ENCODE data around the gene FXYD5. TPM values are rescaled to one million over a fixed set of nuclear protein-coding genes. Genes with fewer than 3 reads are reported as not detected.

Gene FXYD5
- total RNA-seq, 4 donors from 2014 or later, result 5.2 to 23.3 (median 14.3) TPM

DNA sequence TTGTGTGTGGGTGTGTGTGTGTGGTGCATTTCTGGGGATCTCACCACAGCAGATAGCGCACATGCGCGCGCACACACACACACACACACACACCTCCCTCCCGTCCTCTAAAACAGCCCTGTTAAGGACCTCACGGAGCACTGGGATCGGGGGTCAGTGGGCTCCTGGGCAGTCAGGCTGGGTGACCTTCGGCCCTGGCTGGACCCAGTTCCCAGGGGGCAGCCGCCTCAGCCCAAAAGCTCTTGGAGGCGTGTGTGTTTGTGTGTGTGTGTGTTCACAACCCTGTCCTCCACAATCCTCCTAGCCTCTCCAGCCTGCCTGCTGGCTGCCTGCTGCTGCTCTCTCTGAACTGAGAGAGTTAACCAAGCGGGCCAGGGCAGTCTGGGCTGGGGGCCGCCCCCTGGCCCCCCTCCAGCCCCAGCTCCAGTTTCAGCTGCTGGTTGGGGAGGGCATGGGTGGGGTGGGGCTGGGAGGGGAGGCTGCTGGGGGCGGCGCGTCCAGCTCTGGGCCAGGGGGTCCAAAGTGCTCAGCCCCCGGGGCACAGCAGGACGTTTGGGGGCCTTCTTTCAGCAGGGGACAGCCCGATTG is 16.1 kb upstream of the FXYD5 start, which contains the start of gene FXYD1:
TSS of gene FXYD1 (plus strand) at position 520 of the 588 bp plus-strand sequence. CDS start 1,256 bp downstream, outside the sequence.
- Histone ChIP-seq H3K27me3 (no peaks in the 10 kb centered on the region), H3K4me1 (peaks cover 43 to 48% of the 10 kb centered on the region in 2 donors), H3K4me3 (peak within 1 kb of the TSS; percentile 43 to 73 (median 64)), H3K9me3 (no peaks in the 10 kb centered on the region), H3K27ac (peak within 1 kb of the TSS; percentile 99 to 100 (median 99)), H3K36me3 (no peaks in the 10 kb centered on the region)
- DNase-seq (peak; percentile 51 to 82), ATAC-seq (peak; percentile 9 to 23)
- in situ Hi-C loops (cut with MboI; ENCODE audit: low sequenced_read_pairs in 4 of 4), result loop anchor here in 2 of 4 donors (5.0 to 10.0 kb wide), 2 partner anchors 71 to 74 kb away; no protein-coding TSS in a partner anchor
- TF ChIP-seq, protein P1, sequence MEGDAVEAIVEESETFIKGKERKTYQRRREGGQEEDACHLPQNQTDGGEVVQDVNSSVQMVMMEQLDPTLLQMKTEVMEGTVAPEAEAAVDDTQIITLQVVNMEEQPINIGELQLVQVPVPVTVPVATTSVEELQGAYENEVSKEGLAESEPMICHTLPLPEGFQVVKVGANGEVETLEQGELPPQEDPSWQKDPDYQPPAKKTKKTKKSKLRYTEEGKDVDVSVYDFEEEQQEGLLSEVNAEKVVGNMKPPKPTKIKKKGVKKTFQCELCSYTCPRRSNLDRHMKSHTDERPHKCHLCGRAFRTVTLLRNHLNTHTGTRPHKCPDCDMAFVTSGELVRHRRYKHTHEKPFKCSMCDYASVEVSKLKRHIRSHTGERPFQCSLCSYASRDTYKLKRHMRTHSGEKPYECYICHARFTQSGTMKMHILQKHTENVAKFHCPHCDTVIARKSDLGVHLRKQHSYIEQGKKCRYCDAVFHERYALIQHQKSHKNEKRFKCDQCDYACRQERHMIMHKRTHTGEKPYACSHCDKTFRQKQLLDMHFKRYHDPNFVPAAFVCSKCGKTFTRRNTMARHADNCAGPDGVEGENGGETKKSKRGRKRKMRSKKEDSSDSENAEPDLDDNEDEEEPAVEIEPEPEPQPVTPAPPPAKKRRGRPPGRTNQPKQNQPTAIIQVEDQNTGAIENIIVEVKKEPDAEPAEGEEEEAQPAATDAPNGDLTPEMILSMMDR (IDR thresholded peaks at IDR 0.05 in 4 of 5, conservative IDR thresholded peaks at IDR 0.05 in 1 of 5), result no peak
- TF ChIP-seq POLR2A (IDR thresholded peaks at IDR 0.05), result no peak
- intact Hi-C loops (cut with DNase I; ENCODE audit: low total_unique reads), result loop anchor here (2.0 kb wide), 1 partner anchor 94 kb away; no protein-coding TSS in a partner anchor

DNA sequence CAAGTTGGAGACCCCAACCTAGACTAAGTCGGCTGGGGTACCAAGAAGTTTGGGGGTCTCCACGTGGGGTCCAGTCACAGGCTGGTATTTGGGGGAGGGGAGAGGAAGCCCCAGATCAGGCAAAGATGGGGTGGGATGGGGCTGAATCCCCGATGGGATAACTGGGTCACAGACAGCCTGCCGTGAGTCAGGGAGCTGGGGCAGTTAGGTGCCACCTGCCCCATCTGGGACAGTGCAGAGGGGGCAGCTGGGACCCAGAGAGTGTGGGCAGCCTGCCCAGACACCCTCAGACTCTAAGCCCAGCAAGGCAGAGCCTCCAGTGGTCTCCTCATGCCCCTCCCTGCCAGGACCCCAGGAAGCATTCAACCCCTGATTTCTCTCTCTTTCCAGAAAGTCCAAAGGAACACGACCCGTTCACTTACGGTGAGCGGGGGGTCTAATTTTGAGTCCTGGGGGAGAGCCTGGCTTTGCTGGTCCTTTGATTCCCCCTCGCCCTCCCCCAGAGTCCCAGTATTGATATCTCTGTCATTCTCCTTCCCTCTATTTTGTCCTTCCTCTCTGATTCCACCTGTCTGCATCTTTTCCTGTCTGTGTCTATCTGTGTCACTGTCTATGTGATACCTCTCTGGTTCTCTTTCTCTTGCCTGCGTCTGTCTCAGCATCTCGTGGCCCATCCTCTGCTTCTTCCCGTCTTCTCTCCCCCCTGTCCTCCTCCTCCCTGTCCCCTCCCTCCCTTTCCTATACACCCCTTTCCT is 14.2 kb upstream of the FXYD5 start:
- in situ Hi-C loops (cut with MboI; ENCODE audit: low sequenced_read_pairs in 4 of 4), result loop anchor here in 1 of 4 donors (10.0 kb wide), 1 partner anchor 134 kb away; no protein-coding TSS in a partner anchor

DNA sequence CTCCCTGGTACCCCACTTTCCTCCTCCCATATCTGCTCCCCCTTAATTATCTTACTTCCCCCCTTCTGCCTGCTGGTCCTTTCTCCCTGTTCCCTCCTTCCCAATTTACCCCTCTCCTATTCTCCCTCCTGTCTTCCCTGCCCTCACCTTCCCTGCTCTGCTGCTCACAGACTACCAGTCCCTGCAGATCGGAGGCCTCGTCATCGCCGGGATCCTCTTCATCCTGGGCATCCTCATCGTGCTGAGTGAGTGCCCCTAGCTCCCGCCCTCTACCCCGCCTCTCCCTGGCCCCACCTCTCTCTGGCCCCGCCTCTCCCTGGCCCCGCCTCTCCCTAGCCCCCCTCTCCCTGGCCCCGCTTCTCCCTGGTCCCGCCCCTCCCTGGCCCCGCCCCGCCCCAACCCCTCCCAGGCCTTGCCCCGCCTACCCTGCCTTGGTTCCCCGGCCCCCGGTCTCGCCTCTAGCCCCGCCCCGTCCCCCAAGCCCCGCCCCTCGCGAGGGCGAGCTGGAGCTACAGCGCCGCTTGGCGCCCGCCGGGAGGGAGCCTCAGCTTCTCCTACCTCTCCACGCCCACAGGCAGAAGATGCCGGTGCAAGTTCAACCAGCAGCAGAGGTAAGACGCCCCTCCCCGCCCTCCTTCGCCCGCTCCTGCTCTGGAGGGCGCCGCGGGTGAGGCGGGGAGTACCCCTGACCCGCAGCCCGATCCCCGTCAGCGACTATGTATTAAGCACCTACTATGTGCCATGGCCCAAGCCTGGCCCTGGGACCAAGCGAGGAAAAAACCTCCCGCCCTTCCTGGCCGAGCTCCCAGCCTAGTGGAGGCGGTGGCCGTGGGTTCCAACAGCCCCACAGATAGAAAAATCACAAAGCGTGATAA is 13.3 kb upstream of the FXYD5 start:
- peak overlapping the region; percentile 99 to 100 (median 99) for H3K27ac ChIP-seq
- H3K9me3 ChIP-seq, result no peaks in the 10 kb centered on the region
- no peaks in the 10 kb centered on the region for H3K27me3 ChIP-seq
- ATAC-seq (peak; percentile 44 to 51), DNase-seq (peak; percentile 92 to 94)
- TF ChIP-seq, protein P1 (IDR thresholded peaks at IDR 0.05 in 4 of 5, conservative IDR thresholded peaks at IDR 0.05 in 1 of 5), result peak; percentile 7 to 76 (median 54)
- peak; percentile 88 to 94 for TF ChIP-seq POLR2A (IDR thresholded peaks at IDR 0.05)
- no peaks in the 10 kb centered on the region for H3K36me3 ChIP-seq
- intact Hi-C loops (cut with DNase I; ENCODE audit: low total_unique reads) (loop anchor here (1.0 to 10.0 kb wide), 5 partner anchors 27 to 604 kb away; partner anchors contain the start of genes IGFLR1, LIN37, PSENEN and U2AF1L4), in situ Hi-C loops (cut with MboI; ENCODE audit: low sequenced_read_pairs in 4 of 4) (loop anchor here in 1 of 4 donors (10.0 kb wide), 1 partner anchor 134 kb away; no protein-coding TSS in a partner anchor)
- H3K4me1 ChIP-seq, result peaks cover 32 to 38% of the 10 kb centered on the region in 2 donors
- H3K4me3 ChIP-seq, result peak overlapping the region; percentile 43 to 73 (median 64)

More for the DNA sequence above, 14.2 kb upstream of the FXYD5 start:
- Histone ChIP-seq H3K27me3 (no peaks in the 10 kb centered on the region), H3K27ac (peak overlapping the region; percentile 99 to 100 (median 99)), H3K4me1 (peaks cover 40 to 42% of the 10 kb centered on the region in 2 donors), H3K4me3 (peak overlapping the region; percentile 43 to 73 (median 64)), H3K9me3 (no peaks in the 10 kb centered on the region), H3K36me3 (no peaks in the 10 kb centered on the region)
- no peak for TF ChIP-seq POLR2A (IDR thresholded peaks at IDR 0.05)
- TF ChIP-seq, protein P1 (IDR thresholded peaks at IDR 0.05 in 4 of 5, conservative IDR thresholded peaks at IDR 0.05 in 1 of 5), result no peak
- intact Hi-C loops (cut with DNase I; ENCODE audit: low total_unique reads), result loop anchor here (2.0 to 10.0 kb wide), 3 partner anchors 128 to 604 kb away; partner anchors contain the start of genes IGFLR1, LIN37, PSENEN and U2AF1L4
- ATAC-seq, result peak; percentile 16 to 22
- peak in 1 of 2 donors; percentile 57 for DNase-seq
